ENCODE data around the gene PROK1. TPM values are rescaled to one million over a fixed set of nuclear protein-coding genes. Genes with fewer than 3 reads are reported as not detected.

The PROK1 gene
- total RNA-seq, 2 donors from 2014 or later: 0.26 to 4.9 TPM

- intact Hi-C loops (cut with DNase I): no loop called here
- DNase-seq: no peak
- ATAC-seq: no peak
Measured at GRCh38 chr1:110472546-110472945, 21.6 kb downstream of the PROK1 start.

GRCh38 chr1:110474444-110474843 is 23.5 kb downstream of the PROK1 start:
- ATAC-seq (no peak), DNase-seq (no peak)
- 92 to 95% methylated on average over 6 of the region's 6 CpGs for WGBS, 2 donors
- Histone ChIP-seq H3K36me3 (replicated peaks in 1 of 2; ENCODE audit: insufficient read depth in 1 of 2, low read depth in 2 of 2) (no peaks in the 10 kb centered on the region), H3K9me3 (no peaks in the 10 kb centered on the region), H3K27ac (no peak overlapping the region), H3K4me1 (peaks cover 22% of the 10 kb centered on the region), H3K27me3 (no peaks in the 10 kb centered on the region), H3K4me3 (no peak overlapping the region)
- TF ChIP-seq POLR2A (IDR thresholded peaks at IDR 0.05) (no peak), CTCF (IDR thresholded peaks at IDR 0.05) (no peak)
- intact Hi-C loops (cut with DNase I): no loop called here

More at GRCh38 chr1:110472546-110472945, 21.6 kb downstream of the PROK1 start:
- Histone ChIP-seq H3K27me3 (no peaks in the 10 kb centered on the region), H3K27ac (no peak overlapping the region), H3K4me3 (no peak overlapping the region), H3K9me3 (no peaks in the 10 kb centered on the region), H3K4me1 (peaks cover 11% of the 10 kb centered on the region), H3K36me3 (replicated peaks in 1 of 2; ENCODE audit: insufficient read depth in 1 of 2, low read depth in 2 of 2) (no peaks in the 10 kb centered on the region)
- TF ChIP-seq POLR2A (IDR thresholded peaks at IDR 0.05) (no peak), CTCF (IDR thresholded peaks at IDR 0.05) (no peak)
- 64 to 86% methylated on average over 8 to 10 of the region's 10 CpGs for WGBS, 2 donors

- DNase-seq (no peak), ATAC-seq (no peak)
- no peaks in the 10 kb centered on the region for H3K27me3 ChIP-seq
- no peaks in the 10 kb centered on the region for H3K9me3 ChIP-seq
- H3K4me3 ChIP-seq: no peak overlapping the region
- H3K36me3 ChIP-seq (replicated peaks in 1 of 2; ENCODE audit: insufficient read depth in 1 of 2, low read depth in 2 of 2): no peaks in the 10 kb centered on the region
- WGBS, 2 donors: 94 to 97% methylated on average over 5 of the region's 5 CpGs
- intact Hi-C loops (cut with DNase I): no loop called here
- peaks cover 22% of the 10 kb centered on the region for H3K4me1 ChIP-seq
- TF ChIP-seq POLR2A (IDR thresholded peaks at IDR 0.05) (no peak), CTCF (IDR thresholded peaks at IDR 0.05) (no peak)
- no peak overlapping the region for H3K27ac ChIP-seq
Measured at GRCh38 chr1:110475362-110476027, 24.5 kb downstream of the PROK1 start.

GRCh38 chr1:110476028-110476765 is 25.2 kb downstream of the PROK1 start:
- WGBS, 2 donors: 66% methylated on average over 10 of the region's 10 CpGs
- TF ChIP-seq POLR2A (IDR thresholded peaks at IDR 0.05): no peak
- no peak for TF ChIP-seq CTCF (IDR thresholded peaks at IDR 0.05)
- no peak for ATAC-seq
- no peak for DNase-seq
- no peak overlapping the region for H3K4me3 ChIP-seq
- H3K36me3 ChIP-seq (replicated peaks in 1 of 2; ENCODE audit: insufficient read depth in 1 of 2, low read depth in 2 of 2): no peaks in the 10 kb centered on the region
- intact Hi-C loops (cut with DNase I): no loop called here
- H3K4me1 ChIP-seq: peaks cover 22% of the 10 kb centered on the region
- H3K9me3 ChIP-seq: no peaks in the 10 kb centered on the region
- H3K27ac ChIP-seq: no peak overlapping the region
- no peaks in the 10 kb centered on the region for H3K27me3 ChIP-seq
